Fibroblast of lung (primary cell): ENCODE results near the gene MPZL2. TPM values are rescaled to one million over a fixed set of nuclear protein-coding genes. Genes with fewer than 3 reads are reported as not detected.

Experiments used
- DNase-seq, 2 donors: peaks; one replicate each; pipeline versions ENCODE4 v3.0.0 to v3.0.0-alpha.2; 2010; ENCODE audit warnings: low read depth in 2 of 2
- H2AFZ ChIP-seq: 2 replicates; pipeline ENCODE4 v1.5.1; 2012; ENCODE audit warnings: low read length, control low read depth, inconsistent platforms
- H3K27ac ChIP-seq: 2 replicates; pipeline ENCODE4 v1.5.1; 2011; ENCODE audit warnings: low read length, control low read depth; ENCODE audit not compliant: insufficient read depth
- H3K27me3 ChIP-seq: 2 replicates; pipeline ENCODE4 v1.5.1; 2011; ENCODE audit warnings: mild to moderate bottlenecking, low read length; ENCODE audit not compliant: control insufficient read depth, insufficient read depth
- H3K36me3 ChIP-seq: 2 replicates; pipeline ENCODE4 v1.5.1; 2011; ENCODE audit warnings: low read length; ENCODE audit not compliant: control insufficient read depth, insufficient read depth
- H3K4me1 ChIP-seq: 2 replicates; pipeline ENCODE4 v1.5.1; 2011; ENCODE audit warnings: low read length; ENCODE audit not compliant: control insufficient read depth, insufficient read depth; ENCODE audit errors: extremely low read depth
- H3K4me2 ChIP-seq: 2 replicates; pipeline ENCODE4 v1.5.1; 2011; ENCODE audit warnings: low read length, control low read depth; ENCODE audit not compliant: insufficient read depth; ENCODE audit errors: extremely low read depth
- H3K4me3 ChIP-seq, 4 experiments: fragments of 200-600 bp in 1 of 4; sonication (generic) in 1 of 4; replicated peaks in 1 of 4; 2 replicates each; pipeline ENCODE4 v1.5.1; 2011 to 2016; ENCODE audit warnings: low read length in 4 of 4, low read depth in 3 of 4, mild to moderate bottlenecking in 3 of 4, control low read depth in 2 of 4, inconsistent platforms in 1 of 4, mixed read lengths in 1 of 4; ENCODE audit not compliant: insufficient read depth in 1 of 4; ENCODE audit errors: control extremely low read depth in 1 of 4
- H3K79me2 ChIP-seq: 2 replicates; pipeline ENCODE4 v1.5.1; 2012; ENCODE audit warnings: mild to moderate bottlenecking, low read length, inconsistent platforms; ENCODE audit not compliant: control insufficient read depth, insufficient read depth
- H3K9ac ChIP-seq: 2 replicates; pipeline ENCODE4 v1.5.1; 2011; ENCODE audit warnings: mild to moderate bottlenecking, low read length, control low read depth; ENCODE audit not compliant: insufficient read depth
- H3K9me3 ChIP-seq: 2 replicates; pipeline ENCODE4 v1.5.1; 2012; ENCODE audit warnings: low read depth, low read length; ENCODE audit not compliant: control insufficient read depth, insufficient read depth
- H4K20me1 ChIP-seq: 2 replicates; pipeline ENCODE4 v1.5.1; 2011; ENCODE audit warnings: low read length; ENCODE audit not compliant: control insufficient read depth, insufficient read depth; ENCODE audit errors: extremely low read depth
- CTCF ChIP-seq, 2 donors: IDR thresholded peaks in 1 of 2; conservative IDR thresholded peaks in 1 of 2; 1 replicate in 1 of 2; 2 replicates in 1 of 2; pipeline ENCODE4 v1.5.1; 2011 to 2012; ENCODE audit warnings: low read length in 2 of 2, control low read depth in 1 of 2, inconsistent platforms in 1 of 2, low read depth in 1 of 2, mild to moderate bottlenecking in 1 of 2
- EZH2 ChIP-seq: IDR thresholded peaks from 2 replicates; pipeline ENCODE4 v1.5.1; 2012; ENCODE audit warnings: low read length, control low read depth, mild to moderate bottlenecking; ENCODE audit errors: missing control alignments
- polyA plus RNA-seq, 2 donors: library from polyadenylated mRNA; depleted of rRNA in 1 of 2; stranded (reverse) in 1 of 2; unstranded in 1 of 2; fragments of >200 nt; gene quantifications; 2 replicates each; pipeline ENCODE4 v1.2.1, GENCODE V29; 2011 to 2012; ENCODE audit warnings: missing spikeins in 1 of 2
- total RNA-seq: library from RNA; depleted of rRNA; stranded (reverse); fragments of >200 nt; gene quantifications from 2 replicates; pipeline ENCODE4 v1.2.1, GENCODE V29; 2014

The MPZL2 gene
- total and polyA plus RNA-seq, 2 donors (not counting 1 experiment from before 2014, with no cell fraction given) = not detected

DNA sequence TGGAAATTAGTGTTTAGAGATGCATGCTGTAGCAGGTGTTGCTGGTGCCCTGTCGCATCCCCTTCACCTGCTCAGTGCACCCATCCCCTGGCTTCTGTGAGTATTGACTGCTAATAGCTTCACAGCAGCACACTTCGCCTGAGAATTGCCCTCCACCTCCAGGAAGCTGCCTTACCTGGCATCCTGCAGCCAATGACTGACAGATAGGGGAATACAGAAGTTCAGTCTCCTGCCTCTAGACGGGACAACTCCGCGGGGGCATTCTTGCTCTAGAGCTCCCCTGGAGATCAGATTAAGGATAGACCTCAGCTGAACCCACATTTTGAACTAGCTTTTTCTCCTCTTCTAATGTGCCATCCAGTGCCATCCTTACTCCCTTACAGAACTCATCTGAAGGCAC is 31.1 kb upstream of the MPZL2 start:
- H3K4me2 ChIP-seq = no peak overlapping the region
- no peaks in the 10 kb centered on the region for H3K27me3 ChIP-seq
- H3K36me3 ChIP-seq = no peaks in the 10 kb centered on the region
- no peak overlapping the region for H3K9ac ChIP-seq
- TF ChIP-seq EZH2 = no peak
- no peak for TF ChIP-seq CTCF (conservative IDR thresholded peaks at IDR 0.05 in 1 of 2, IDR thresholded peaks at IDR 0.05 in 1 of 2; ENCODE audit: low read depth in 1 of 2, low read length in 2 of 2)
- H3K27ac ChIP-seq = no peak overlapping the region
- H3K4me3 ChIP-seq = no peak overlapping the region
- H3K9me3 ChIP-seq = no peaks in the 10 kb centered on the region
- no peak overlapping the region for H2AFZ ChIP-seq
- no peaks in the 10 kb centered on the region for H3K4me1 ChIP-seq
- H4K20me1 ChIP-seq = no peaks in the 10 kb centered on the region
- no peak for DNase-seq
- no peaks in the 10 kb centered on the region for H3K79me2 ChIP-seq

- H3K36me3 ChIP-seq = no peaks in the 10 kb centered on the region
- no peaks in the 10 kb centered on the region for H3K79me2 ChIP-seq
- H3K27me3 ChIP-seq = no peaks in the 10 kb centered on the region
- H2AFZ ChIP-seq = no peak overlapping the region
- no peak overlapping the region for H3K27ac ChIP-seq
- no peaks in the 10 kb centered on the region for H3K9me3 ChIP-seq
- TF ChIP-seq CTCF (conservative IDR thresholded peaks at IDR 0.05 in 1 of 2, IDR thresholded peaks at IDR 0.05 in 1 of 2; ENCODE audit: low read depth in 1 of 2, low read length in 2 of 2) (no peak), EZH2 (no peak)
- H3K9ac ChIP-seq = no peak overlapping the region
- H3K4me2 ChIP-seq = no peak overlapping the region
- no peaks in the 10 kb centered on the region for H4K20me1 ChIP-seq
- H3K4me1 ChIP-seq = no peaks in the 10 kb centered on the region
- DNase-seq = no peak
- H3K4me3 ChIP-seq = no peak overlapping the region
These were observed 30.0 kb upstream of the MPZL2 start for GRCh38 chr11:118294053-118294452.

DNA sequence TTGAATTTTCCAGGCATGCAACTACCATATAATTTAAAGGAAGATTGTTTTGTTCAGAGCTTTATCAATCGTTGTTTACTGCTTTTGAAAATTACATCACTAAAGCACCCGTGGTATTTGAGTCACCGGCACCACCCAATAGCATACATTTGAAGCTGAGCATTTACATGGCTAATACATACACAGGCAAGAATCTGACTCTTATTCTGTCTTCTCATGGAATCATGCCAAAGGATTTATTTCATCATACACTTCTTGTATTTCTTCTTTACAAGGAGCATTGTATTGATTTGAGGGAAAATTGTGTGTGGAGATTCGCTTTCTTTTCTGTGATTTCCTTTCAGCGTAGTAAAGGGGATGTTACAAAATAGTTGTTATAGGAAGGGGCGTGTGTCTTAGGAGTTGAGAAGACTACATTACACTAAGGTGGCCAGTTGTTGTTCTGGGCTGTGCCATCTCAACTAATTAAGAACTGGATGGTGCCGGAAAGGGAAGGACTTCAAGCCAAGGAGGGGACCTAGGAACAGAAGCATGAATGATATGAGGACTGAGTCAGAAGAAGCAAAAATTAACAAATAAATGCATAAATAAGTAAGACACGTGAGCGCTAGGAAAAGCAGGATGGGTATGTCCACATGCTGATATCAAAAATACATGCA is 27.5 kb upstream of the MPZL2 start:
- peak in 1 of 2 donors; percentile 13 for DNase-seq
- H3K4me3 ChIP-seq = no peak overlapping the region
- H3K36me3 ChIP-seq = no peaks in the 10 kb centered on the region
- H3K4me2 ChIP-seq = no peak overlapping the region
- H3K27ac ChIP-seq = no peak overlapping the region
- H3K4me1 ChIP-seq = no peaks in the 10 kb centered on the region
- no peak overlapping the region for H2AFZ ChIP-seq
- H3K79me2 ChIP-seq = no peaks in the 10 kb centered on the region
- H4K20me1 ChIP-seq = no peaks in the 10 kb centered on the region
- no peaks in the 10 kb centered on the region for H3K27me3 ChIP-seq
- no peaks in the 10 kb centered on the region for H3K9me3 ChIP-seq
- no peak overlapping the region for H3K9ac ChIP-seq
- TF ChIP-seq EZH2 (no peak), CTCF (conservative IDR thresholded peaks at IDR 0.05 in 1 of 2, IDR thresholded peaks at IDR 0.05 in 1 of 2; ENCODE audit: low read depth in 1 of 2, low read length in 2 of 2) (no peak)
